Suprapubic skin (tissue), 4 donors: ENCODE results near the gene VPS39.

ENCODE experiments used
- EP300 ChIP-seq: sonication (generic); formaldehyde crosslinking; IDR thresholded peaks from one replicate; pipeline ENCODE4 v1.6.1; 2017; ENCODE audit warnings: antibody characterized with exemption
- POLR2AphosphoS5 ChIP-seq, 3 donors: sonication (generic); formaldehyde crosslinking; IDR thresholded peaks; one replicate each; pipeline ENCODE4 v1.6.1; 2017; ENCODE audit warnings: antibody characterized with exemption in 3 of 3

DNA sequence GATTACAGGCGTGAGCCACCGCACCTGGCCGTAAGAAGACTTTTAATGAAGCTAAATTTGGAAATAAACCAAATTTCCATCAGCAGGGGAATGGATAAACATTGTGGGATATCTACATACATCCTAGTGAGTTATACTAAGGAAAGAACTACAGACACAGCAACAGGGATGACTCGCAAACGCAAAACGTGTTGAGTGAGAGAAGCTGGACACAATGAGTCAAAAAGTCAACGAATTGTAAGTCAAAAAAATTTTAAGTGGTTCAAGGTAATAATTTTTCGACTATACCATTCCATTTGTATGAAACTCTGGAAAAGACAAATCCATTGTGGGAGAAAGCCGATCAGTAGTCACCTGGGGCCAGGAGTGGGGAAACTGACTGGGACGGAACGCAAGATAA, 71.6 kb downstream of the VPS39 start:
- TF ChIP-seq POLR2AphosphoS5 (IDR thresholded peaks at IDR 0.05) (no peak), EP300 (no peak)
